Measurements from ENCODE around the gene FTL.

FTL gene

DNA sequence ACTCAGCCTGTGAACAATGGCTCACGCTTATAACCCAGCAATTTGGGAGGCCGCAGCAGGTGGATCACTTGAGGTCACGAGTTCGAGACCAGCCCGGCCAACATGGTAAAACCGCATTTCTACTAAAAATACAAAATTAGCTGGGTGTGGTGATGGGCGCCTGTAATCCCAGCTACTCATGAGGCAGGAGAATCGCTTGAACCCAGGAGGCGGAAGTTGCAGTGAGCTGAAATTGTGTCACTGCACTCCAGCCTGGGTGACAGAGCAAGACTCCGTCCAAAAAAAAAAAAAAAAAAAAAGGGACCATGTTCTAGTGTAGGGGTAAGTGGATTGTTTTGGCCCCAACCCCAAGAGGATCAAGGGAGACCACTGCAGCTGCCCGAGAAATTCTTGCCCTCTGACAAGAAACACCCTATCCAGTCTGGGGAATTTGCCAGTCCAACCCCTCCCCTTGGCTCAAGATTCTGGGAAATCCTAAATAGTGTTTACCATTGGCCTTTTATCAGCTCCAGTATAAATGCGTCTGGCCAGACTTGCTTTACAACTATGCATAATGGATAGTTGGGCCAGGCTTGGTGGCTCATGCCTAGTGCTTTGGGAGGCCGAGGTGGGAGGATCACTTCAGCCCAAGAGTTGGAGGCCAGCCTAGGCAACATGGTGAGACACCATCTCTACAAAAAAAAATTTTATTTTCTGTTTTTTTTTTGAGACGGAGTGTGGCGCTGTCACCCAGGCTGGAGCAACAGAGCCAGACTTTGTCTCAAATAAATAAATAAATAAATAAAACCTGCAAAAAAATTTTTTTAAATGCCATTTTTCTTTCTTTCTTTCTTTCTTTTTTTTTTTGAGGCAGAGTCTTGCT is 36.7 kb upstream of the FTL start:
- no peak overlapping the region for H3K9ac ChIP-seq (ENCODE audit: low read length)
- H3K4me3 ChIP-seq (ENCODE audit: low read length) = no peak overlapping the region
- no peaks in the 10 kb centered on the region for H3K27me3 ChIP-seq (ENCODE audit: control insufficient read depth, insufficient read depth, low read length)
- peaks cover 2% of the 10 kb centered on the region for H3K4me1 ChIP-seq (ENCODE audit: control insufficient read depth, insufficient read depth, low read length)
- no peak overlapping the region for H3K27ac ChIP-seq (ENCODE audit: low read depth, low read length)
- no peaks in the 10 kb centered on the region for H3K36me3 ChIP-seq (ENCODE audit: control insufficient read depth, insufficient read depth, low read length)

GRCh38 chr19:48933382-48933932 is 31.7 kb upstream of the FTL start, which contains the start of gene DHDH:
DHDH (plus strand) TSS chr19:48933699; CDS start chr19:48933722, 23 bp downstream.
- Histone ChIP-seq H3K27me3 (ENCODE audit: control insufficient read depth, insufficient read depth, low read length) (no peaks in the 10 kb centered on the region), H3K4me3 (ENCODE audit: low read length) (peak within 1 kb of the TSS; percentile 44), H3K4me1 (ENCODE audit: control insufficient read depth, insufficient read depth, low read length) (peaks cover 2% of the 10 kb centered on the region), H3K27ac (ENCODE audit: low read depth, low read length) (no peak within 1 kb of the TSS), H3K9ac (ENCODE audit: low read length) (no peak within 1 kb of the TSS), H3K36me3 (ENCODE audit: control insufficient read depth, insufficient read depth, low read length) (no peaks in the 10 kb centered on the region)

DNA sequence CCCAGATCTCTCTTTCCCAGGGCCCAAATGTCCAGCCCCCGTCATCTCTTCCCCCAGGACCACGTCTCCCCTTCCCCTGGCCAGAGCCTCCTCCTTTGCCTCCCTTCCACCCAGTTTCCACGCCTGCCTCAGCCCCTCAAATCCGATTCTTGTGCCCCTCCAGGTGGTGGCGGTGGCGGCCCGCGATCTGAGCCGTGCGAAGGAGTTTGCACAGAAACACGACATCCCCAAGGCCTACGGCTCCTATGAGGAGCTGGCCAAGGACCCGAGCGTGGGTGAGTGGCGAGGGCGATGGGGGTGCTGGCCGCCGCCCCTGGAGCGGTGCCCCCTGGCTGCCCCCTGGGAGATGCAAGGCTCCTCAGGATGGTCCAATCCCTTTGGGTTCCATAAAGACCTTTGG is 30.3 kb upstream of the FTL start:
- no peaks in the 10 kb centered on the region for H3K27me3 ChIP-seq (ENCODE audit: control insufficient read depth, insufficient read depth, low read length)
- H3K27ac ChIP-seq (ENCODE audit: low read depth, low read length) = no peak overlapping the region
- no peaks in the 10 kb centered on the region for H3K36me3 ChIP-seq (ENCODE audit: control insufficient read depth, insufficient read depth, low read length)
- no peak overlapping the region for H3K9ac ChIP-seq (ENCODE audit: low read length)
- peaks cover 2% of the 10 kb centered on the region for H3K4me1 ChIP-seq (ENCODE audit: control insufficient read depth, insufficient read depth, low read length)
- no peak overlapping the region for H3K4me3 ChIP-seq (ENCODE audit: low read length)

DNA sequence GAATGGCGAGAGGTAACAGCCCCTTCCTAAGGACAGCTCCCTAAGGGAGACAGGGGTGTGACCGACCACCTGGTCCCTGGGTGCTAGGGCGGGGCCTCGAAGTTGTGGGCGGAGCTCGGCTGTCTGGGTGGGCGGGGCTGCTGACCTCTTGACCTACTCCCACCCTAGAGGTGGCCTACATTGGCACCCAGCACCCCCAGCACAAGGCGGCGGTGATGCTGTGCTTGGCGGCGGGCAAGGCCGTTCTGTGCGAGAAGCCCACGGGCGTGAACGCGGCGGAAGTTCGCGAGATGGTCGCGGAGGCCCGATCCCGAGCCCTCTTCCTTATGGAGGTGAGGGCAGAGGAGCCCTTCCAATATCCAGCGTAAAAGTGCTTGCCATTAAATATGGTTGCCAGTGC is 29.2 kb upstream of the FTL start:
- no peaks in the 10 kb centered on the region for H3K36me3 ChIP-seq (ENCODE audit: control insufficient read depth, insufficient read depth, low read length)
- H3K4me1 ChIP-seq (ENCODE audit: control insufficient read depth, insufficient read depth, low read length) = peaks cover 2% of the 10 kb centered on the region
- H3K4me3 ChIP-seq (ENCODE audit: low read length) = no peak overlapping the region
- H3K27me3 ChIP-seq (ENCODE audit: control insufficient read depth, insufficient read depth, low read length) = no peaks in the 10 kb centered on the region
- no peak overlapping the region for H3K27ac ChIP-seq (ENCODE audit: low read depth, low read length)
- H3K9ac ChIP-seq (ENCODE audit: low read length) = no peak overlapping the region

- Histone ChIP-seq H3K36me3 (ENCODE audit: control insufficient read depth, insufficient read depth, low read length) (no peaks in the 10 kb centered on the region), H3K27ac (ENCODE audit: low read depth, low read length) (no peak overlapping the region), H3K9ac (ENCODE audit: low read length) (no peak overlapping the region), H3K4me3 (ENCODE audit: low read length) (no peak overlapping the region), H3K27me3 (ENCODE audit: control insufficient read depth, insufficient read depth, low read length) (no peaks in the 10 kb centered on the region), H3K4me1 (ENCODE audit: control insufficient read depth, insufficient read depth, low read length) (peaks cover 2% of the 10 kb centered on the region)
Measured at GRCh38 chr19:48938256-48938655, 26.9 kb upstream of the FTL start.

GRCh38 chr19:48940902-48941301 is 24.2 kb upstream of the FTL start:
- no peak overlapping the region for H3K4me3 ChIP-seq (ENCODE audit: low read length)
- H3K36me3 ChIP-seq (ENCODE audit: control insufficient read depth, insufficient read depth, low read length) = no peaks in the 10 kb centered on the region
- no peaks in the 10 kb centered on the region for H3K4me1 ChIP-seq (ENCODE audit: control insufficient read depth, insufficient read depth, low read length)
- no peak overlapping the region for H3K27ac ChIP-seq (ENCODE audit: low read depth, low read length)
- H3K9ac ChIP-seq (ENCODE audit: low read length) = no peak overlapping the region
- H3K27me3 ChIP-seq (ENCODE audit: control insufficient read depth, insufficient read depth, low read length) = no peaks in the 10 kb centered on the region

- Histone ChIP-seq H3K9ac (ENCODE audit: low read length) (no peak overlapping the region), H3K4me3 (ENCODE audit: low read length) (no peak overlapping the region), H3K27me3 (ENCODE audit: control insufficient read depth, insufficient read depth, low read length) (no peaks in the 10 kb centered on the region), H3K27ac (ENCODE audit: low read depth, low read length) (no peak overlapping the region), H3K36me3 (ENCODE audit: control insufficient read depth, insufficient read depth, low read length) (no peaks in the 10 kb centered on the region), H3K4me1 (ENCODE audit: control insufficient read depth, insufficient read depth, low read length) (no peaks in the 10 kb centered on the region)
Measured at GRCh38 chr19:48943081-48943480, 22.0 kb upstream of the FTL start.

DNA sequence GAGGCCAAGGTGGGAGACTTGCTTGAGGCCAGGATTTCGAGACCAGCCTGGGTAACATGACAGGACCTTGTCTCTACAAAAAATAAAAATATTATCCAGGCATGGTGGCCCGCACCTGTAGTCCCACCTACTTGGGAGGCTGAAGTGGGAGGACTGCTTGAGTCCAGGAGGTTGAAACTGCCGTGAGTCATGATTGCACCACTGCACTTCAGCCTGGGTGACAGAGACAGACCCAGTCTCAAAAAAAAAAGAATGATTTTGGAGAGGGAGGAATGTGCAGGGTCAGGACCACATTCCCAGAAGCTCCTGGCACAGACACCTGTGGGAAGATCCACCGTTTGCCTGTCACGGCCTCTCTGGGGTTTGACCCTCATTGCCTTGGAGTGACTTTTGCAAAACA is 19.7 kb upstream of the FTL start:
- no peak overlapping the region for H3K27ac ChIP-seq (ENCODE audit: low read depth, low read length)
- H3K9ac ChIP-seq (ENCODE audit: low read length) = no peak overlapping the region
- H3K36me3 ChIP-seq (ENCODE audit: control insufficient read depth, insufficient read depth, low read length) = no peaks in the 10 kb centered on the region
- H3K27me3 ChIP-seq (ENCODE audit: control insufficient read depth, insufficient read depth, low read length) = no peaks in the 10 kb centered on the region
- H3K4me3 ChIP-seq (ENCODE audit: low read length) = no peak overlapping the region
- H3K4me1 ChIP-seq (ENCODE audit: control insufficient read depth, insufficient read depth, low read length) = no peaks in the 10 kb centered on the region

- H3K36me3 ChIP-seq (ENCODE audit: control insufficient read depth, insufficient read depth, low read length) = no peaks in the 10 kb centered on the region
- no peak overlapping the region for H3K4me3 ChIP-seq (ENCODE audit: low read length)
- no peaks in the 10 kb centered on the region for H3K27me3 ChIP-seq (ENCODE audit: control insufficient read depth, insufficient read depth, low read length)
- no peak overlapping the region for H3K9ac ChIP-seq (ENCODE audit: low read length)
- H3K4me1 ChIP-seq (ENCODE audit: control insufficient read depth, insufficient read depth, low read length) = no peaks in the 10 kb centered on the region
- H3K27ac ChIP-seq (ENCODE audit: low read depth, low read length) = no peak overlapping the region
Measured at GRCh38 chr19:48945817-48946216, 19.3 kb upstream of the FTL start.

DNA sequence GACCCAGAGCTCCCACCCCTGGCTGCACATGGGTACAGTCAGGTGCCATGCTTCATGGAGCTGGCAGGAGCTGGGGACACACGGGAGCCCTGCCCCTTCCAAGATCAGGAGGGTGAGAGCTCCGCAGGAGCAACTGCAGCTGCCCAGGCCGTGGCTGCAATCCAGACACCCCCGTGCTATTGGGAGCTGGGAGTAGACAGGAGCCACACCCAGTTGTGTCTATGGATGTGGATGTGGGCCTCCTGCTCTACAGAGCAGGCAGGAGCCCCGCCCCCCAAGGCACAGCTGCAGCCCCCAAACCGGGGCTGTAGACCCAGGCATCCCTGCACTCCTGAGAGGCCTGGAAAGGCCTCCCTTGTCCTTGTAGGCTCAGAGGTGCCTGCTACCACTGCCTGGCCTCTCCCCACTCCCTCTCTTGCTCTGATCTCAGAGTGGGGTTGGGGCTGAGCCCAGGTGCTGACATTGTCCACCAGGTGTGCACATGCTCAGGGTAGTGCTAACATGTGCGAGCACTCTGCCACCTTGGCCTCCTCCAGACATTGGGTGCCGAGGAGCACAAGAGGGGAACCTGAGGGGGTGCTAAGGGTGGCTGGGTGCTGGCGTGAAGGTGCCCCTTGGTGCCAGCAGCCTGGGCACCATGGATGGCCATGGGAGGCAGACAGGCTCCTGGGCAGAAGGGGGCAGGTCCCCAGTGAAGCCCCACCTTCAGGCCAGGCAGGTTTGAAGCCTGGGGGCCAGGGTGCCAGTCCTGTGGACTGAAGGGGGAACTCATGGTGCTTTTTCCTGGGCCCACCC is 18.4 kb upstream of the FTL start:
- Histone ChIP-seq H3K9ac (ENCODE audit: low read length) (no peak overlapping the region), H3K4me1 (ENCODE audit: control insufficient read depth, insufficient read depth, low read length) (no peaks in the 10 kb centered on the region), H3K4me3 (ENCODE audit: low read length) (no peak overlapping the region), H3K27ac (ENCODE audit: low read depth, low read length) (no peak overlapping the region), H3K36me3 (ENCODE audit: control insufficient read depth, insufficient read depth, low read length) (no peaks in the 10 kb centered on the region), H3K27me3 (ENCODE audit: control insufficient read depth, insufficient read depth, low read length) (no peaks in the 10 kb centered on the region)

DNA sequence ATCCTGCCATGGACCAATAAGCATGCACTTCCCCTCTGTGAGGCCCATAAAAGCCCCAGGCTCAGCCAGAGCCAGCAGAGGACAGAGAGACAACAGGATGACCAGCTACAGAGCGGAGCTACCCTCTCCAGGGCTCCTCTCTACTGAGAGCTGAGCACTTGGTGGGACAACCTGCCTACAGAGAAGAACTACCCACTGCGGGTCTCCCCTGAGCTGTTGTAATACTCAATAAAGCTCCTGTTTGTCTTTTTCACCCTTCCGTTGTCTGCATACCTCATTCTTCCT is 17.9 kb upstream of the FTL start:
- Histone ChIP-seq H3K4me1 (ENCODE audit: control insufficient read depth, insufficient read depth, low read length) (no peaks in the 10 kb centered on the region), H3K4me3 (ENCODE audit: low read length) (no peak overlapping the region), H3K27me3 (ENCODE audit: control insufficient read depth, insufficient read depth, low read length) (no peaks in the 10 kb centered on the region), H3K9ac (ENCODE audit: low read length) (no peak overlapping the region), H3K27ac (ENCODE audit: low read depth, low read length) (no peak overlapping the region), H3K36me3 (ENCODE audit: control insufficient read depth, insufficient read depth, low read length) (no peaks in the 10 kb centered on the region)

DNA sequence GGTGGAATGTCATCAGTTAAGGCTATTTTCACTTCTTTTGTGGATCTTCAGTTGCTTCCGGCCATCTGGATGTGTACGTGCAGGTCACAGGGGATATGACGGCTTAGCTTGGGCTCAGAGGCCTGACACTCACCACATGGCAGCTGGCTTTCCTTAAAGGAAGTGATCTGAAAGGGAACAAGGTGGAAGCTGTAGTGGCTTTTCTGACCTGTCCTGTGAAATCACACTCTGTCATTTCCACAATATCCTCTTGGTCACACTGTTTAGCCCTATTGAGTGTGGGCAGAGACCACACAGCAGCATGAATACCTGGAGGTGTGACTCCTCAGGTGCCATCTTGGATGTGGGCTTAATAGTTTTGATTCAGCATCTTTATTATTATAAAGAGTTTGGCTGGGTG is 14.9 kb upstream of the FTL start:
- Histone ChIP-seq H3K4me3 (ENCODE audit: low read length) (no peak overlapping the region), H3K27ac (ENCODE audit: low read depth, low read length) (no peak overlapping the region)

More for the DNA sequence above, 14.9 kb upstream of the FTL start:
- Histone ChIP-seq H3K9ac (ENCODE audit: low read length) (no peak overlapping the region), H3K4me1 (ENCODE audit: control insufficient read depth, insufficient read depth, low read length) (peaks cover under 1% of the 10 kb centered on the region), H3K27me3 (ENCODE audit: control insufficient read depth, insufficient read depth, low read length) (no peaks in the 10 kb centered on the region), H3K36me3 (ENCODE audit: control insufficient read depth, insufficient read depth, low read length) (no peaks in the 10 kb centered on the region)
